GM18868 (cell line): Measurements from ENCODE around the gene FLOT1.
A peak's percentile ranks its signal among the peaks of the same experiment; 100 is the strongest.

Experiments
- ATAC-seq: cut with Tn5 transposase; IDR thresholded peaks from one replicate; pipeline ENCODE4 v1.9.1; 2021; ENCODE audit warnings: mild to moderate bottlenecking, moderate library complexity; ENCODE audit not compliant: unreplicated experiment

Gene FLOT1

DNA sequence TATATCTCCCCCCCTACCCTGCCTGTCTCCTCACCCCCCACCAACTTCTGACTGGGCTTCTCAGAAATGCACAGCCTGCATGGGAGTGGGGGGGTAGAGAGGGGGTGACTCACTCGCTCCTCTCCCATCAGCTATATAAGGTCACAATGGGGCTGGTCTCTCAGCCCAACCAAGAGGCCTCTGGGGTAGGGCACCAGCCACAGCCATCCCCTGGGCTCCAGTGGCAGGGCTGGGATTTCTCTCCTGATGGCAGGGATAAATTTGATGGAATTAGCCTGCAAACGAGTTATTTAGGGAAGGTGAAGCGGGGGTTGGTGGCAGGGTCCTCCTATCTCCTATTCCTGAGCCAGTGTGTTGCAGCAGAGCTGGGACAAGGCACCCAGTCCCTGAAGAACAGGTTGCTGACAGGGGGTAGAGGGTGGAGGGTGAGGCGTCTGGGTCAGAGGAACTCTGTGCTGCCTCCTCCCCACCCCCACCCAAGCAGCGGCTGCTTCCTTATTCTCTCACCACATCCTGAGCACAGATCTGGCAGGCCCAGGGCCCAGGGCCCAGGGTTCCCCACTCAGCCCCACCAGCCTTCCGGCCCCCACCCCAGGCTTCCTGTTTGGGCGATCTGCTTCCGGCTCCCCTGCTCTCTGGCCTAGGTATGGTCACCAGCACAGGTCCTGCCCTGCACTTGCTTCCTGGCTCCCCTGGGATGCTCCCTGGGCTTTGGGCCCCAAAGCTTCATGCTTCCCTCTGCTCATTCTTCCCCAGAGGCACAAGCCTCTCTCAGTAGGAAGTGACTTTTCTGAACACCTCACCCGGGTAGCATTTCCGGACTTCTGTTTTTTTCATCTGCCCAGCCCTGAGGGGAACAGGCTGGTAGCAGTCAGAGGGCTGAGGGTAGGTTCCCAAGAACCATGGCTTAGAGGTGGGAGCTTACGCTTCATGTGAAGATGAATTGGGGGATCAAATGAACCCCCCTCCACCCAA is 60.1 kb downstream of the FLOT1 start:
- peak; percentile 47 for ATAC-seq

DNA sequence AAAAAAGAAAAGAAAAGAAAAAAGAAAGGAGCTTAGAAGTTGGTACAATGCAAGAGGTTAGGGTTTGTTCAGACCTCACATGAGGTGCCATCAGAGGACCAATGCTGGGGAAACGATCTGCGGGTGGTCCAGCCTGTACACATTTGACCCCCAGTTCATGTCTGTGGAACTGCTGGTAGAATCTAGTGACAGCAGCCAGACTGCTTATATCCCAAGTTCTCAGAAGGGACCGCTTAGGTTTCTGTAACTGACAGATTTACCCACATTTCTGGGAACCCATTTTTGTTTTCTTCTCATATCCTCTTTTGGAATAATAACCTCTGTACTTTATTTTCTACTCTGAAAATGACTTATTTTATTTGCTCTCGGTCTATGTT is 60.7 kb downstream of the FLOT1 start:
- no peak for ATAC-seq

- ATAC-seq: no peak
These were observed 62.5 kb downstream of the FLOT1 start for GRCh38 chr6:30679765-30680535.

GRCh38 chr6:30678964-30679726 is 63.3 kb downstream of the FLOT1 start:
- peak; percentile 52 for ATAC-seq
